Measurements from ENCODE around the gene BTBD9.

Gene BTBD9

DNA sequence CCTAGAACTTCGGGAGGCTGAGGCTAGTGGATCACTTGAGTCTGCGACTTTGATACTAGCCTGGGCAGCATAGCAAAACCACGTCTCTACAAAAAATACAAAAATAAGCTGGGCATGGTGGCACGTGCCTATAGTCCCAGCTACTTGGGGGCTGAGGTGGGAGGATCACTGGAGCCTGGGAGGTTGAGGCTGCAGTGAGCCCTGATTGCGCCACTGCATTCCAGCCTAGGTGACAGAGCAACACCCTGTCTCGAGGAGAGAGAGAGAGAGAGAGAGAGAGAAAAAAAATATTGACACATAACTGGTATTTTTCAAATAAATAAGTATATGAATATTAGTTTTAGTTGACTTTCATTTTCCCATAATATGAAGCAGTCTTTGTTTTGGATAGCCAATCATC is 222.2 kb downstream of the BTBD9 start:
- no peaks in the 10 kb centered on the region for H3K4me1 ChIP-seq (ENCODE audit: control insufficient read depth, low read depth, low read length)
- H3K27ac ChIP-seq (ENCODE audit: low read length): no peak overlapping the region
- no peak overlapping the region for H3K9ac ChIP-seq (ENCODE audit: low read length)
- H3K9me3 ChIP-seq (ENCODE audit: control insufficient read depth, low read depth, low read length): no peaks in the 10 kb centered on the region
- H3K4me3 ChIP-seq (ENCODE audit: low read length): no peak overlapping the region
- no peaks in the 10 kb centered on the region for H3K27me3 ChIP-seq (ENCODE audit: control insufficient read depth, insufficient read depth, low read length)
- H3K36me3 ChIP-seq (ENCODE audit: control insufficient read depth, low read depth, low read length): no peaks in the 10 kb centered on the region

DNA sequence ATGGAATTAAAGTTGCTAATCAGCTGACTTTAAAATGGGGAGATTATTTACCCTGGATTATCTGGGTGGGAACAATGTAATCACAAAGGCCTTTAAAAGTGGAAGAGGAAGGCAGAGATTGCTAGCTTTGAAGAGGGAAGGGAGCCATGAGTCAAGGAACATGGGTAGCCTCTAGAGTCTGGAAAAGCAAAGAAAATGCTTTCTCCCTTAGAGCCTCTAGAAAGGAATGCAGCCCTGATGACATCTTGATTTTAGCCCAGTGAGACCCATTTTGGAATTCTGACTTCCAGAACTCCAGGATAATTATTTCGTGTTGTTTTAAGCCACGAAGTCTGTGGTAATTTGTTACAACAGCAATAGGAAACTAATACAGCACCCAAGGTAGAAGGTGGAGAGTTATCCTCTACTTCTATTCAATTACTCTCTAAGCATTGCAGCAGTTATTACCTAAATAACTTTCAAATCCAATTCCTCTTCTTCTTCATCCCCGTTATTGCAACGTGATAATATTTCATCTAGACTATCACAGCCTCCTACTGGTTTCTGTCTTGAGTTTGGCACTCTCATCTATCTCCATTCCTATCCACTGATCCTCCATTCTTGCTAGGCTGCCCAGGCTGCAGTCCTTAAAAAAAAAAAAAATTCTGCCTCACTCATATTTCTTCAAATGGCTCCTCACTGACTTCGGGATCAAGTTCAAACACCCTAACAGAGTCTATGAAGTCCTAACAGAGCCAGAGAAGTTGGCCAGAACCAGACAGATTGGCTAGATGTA is 224.3 kb downstream of the BTBD9 start:
- Histone ChIP-seq H3K9ac (ENCODE audit: low read length) (no peak overlapping the region), H3K4me1 (ENCODE audit: control insufficient read depth, low read depth, low read length) (no peaks in the 10 kb centered on the region), H3K9me3 (ENCODE audit: control insufficient read depth, low read depth, low read length) (no peaks in the 10 kb centered on the region), H3K27me3 (ENCODE audit: control insufficient read depth, insufficient read depth, low read length) (no peaks in the 10 kb centered on the region), H3K36me3 (ENCODE audit: control insufficient read depth, low read depth, low read length) (no peaks in the 10 kb centered on the region), H3K4me3 (ENCODE audit: low read length) (no peak overlapping the region), H3K27ac (ENCODE audit: low read length) (no peak overlapping the region)

DNA sequence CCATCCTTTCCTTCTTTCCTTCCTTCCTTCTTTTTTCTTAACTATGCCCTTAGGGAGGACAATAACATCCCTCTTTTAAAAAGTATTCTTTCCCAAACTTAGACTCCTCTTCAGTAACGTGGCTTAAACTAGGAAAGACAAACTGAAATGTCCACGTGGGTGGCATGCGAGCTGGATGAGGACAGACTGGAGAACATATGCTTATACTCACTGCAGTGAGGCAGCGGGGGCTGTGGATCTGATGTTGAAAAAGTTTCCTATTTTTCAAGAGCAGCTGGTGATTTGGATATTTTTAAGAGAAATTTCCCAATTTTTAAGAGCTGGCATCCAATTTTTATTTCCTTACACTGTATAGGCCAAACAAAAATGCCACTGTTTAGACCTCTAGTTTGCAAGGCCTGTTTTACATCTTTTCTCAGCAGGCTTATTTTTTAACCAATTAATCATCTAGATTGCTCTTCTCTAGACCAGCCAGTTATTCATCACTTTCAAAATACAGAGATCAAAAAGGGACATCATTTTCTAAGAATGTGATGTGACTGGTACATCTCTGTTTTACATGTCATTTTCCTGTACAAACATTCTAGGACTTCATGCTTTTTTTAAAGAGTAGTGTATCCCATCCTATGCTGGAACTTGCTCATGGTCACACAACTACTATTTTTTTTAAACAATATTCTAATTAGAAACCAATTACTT is 226.5 kb downstream of the BTBD9 start:
- no peaks in the 10 kb centered on the region for H3K4me1 ChIP-seq (ENCODE audit: control insufficient read depth, low read depth, low read length)
- no peaks in the 10 kb centered on the region for H3K27me3 ChIP-seq (ENCODE audit: control insufficient read depth, insufficient read depth, low read length)

DNA sequence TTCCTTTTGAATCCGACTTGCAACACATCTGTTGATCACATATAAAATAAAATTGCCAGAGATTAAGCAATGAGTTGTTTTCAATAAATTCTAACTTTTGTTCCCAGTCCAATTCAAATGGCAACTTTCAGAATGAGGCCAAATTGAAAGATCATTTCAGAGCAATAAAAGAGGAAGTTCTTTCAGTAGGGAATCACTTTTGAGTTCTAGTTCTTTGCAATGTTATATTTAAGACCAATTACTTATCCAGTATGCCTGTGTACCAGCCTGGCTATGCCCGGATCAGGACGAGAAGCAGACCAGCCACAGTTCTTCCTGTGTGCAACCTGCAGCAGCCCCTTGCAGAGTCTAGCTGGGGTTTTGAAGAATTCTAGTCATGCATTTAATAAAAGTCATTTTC is 232.5 kb downstream of the BTBD9 start:
- Histone ChIP-seq H3K9ac (ENCODE audit: low read length) (no peak overlapping the region), H3K4me3 (ENCODE audit: low read length) (no peak overlapping the region), H3K27ac (ENCODE audit: low read length) (no peak overlapping the region), H3K36me3 (ENCODE audit: control insufficient read depth, low read depth, low read length) (no peaks in the 10 kb centered on the region), H3K27me3 (ENCODE audit: control insufficient read depth, insufficient read depth, low read length) (no peaks in the 10 kb centered on the region), H3K4me1 (ENCODE audit: control insufficient read depth, low read depth, low read length) (no peaks in the 10 kb centered on the region), H3K9me3 (ENCODE audit: control insufficient read depth, low read depth, low read length) (no peaks in the 10 kb centered on the region)

More for the DNA sequence above, 226.5 kb downstream of the BTBD9 start:
- H3K4me3 ChIP-seq (ENCODE audit: low read length): no peak overlapping the region
- no peaks in the 10 kb centered on the region for H3K36me3 ChIP-seq (ENCODE audit: control insufficient read depth, low read depth, low read length)
- no peaks in the 10 kb centered on the region for H3K9me3 ChIP-seq (ENCODE audit: control insufficient read depth, low read depth, low read length)
- H3K27ac ChIP-seq (ENCODE audit: low read length): no peak overlapping the region
- no peak overlapping the region for H3K9ac ChIP-seq (ENCODE audit: low read length)

DNA sequence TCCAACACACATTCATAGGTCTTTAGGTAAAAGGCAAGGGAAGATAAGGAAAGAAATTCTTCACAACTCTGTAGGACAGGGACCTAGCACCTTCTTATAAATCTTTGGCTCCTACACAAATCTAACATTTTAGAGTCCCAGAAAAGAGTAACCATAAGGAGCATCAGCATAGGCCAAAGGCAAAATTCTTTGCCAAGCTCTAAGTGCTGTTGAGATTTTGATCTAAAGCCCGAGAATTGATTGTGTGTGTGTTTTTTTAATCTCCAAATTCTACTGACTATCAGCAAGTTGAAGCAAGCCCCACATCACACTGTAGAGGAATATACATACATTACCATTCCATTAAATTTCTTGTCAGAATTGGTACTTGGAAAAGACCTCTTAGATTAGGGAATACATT is 233.6 kb downstream of the BTBD9 start:
- Histone ChIP-seq H3K36me3 (ENCODE audit: control insufficient read depth, low read depth, low read length) (no peaks in the 10 kb centered on the region), H3K27me3 (ENCODE audit: control insufficient read depth, insufficient read depth, low read length) (no peaks in the 10 kb centered on the region), H3K27ac (ENCODE audit: low read length) (no peak overlapping the region), H3K9ac (ENCODE audit: low read length) (no peak overlapping the region), H3K4me3 (ENCODE audit: low read length) (no peak overlapping the region), H3K9me3 (ENCODE audit: control insufficient read depth, low read depth, low read length) (no peaks in the 10 kb centered on the region), H3K4me1 (ENCODE audit: control insufficient read depth, low read depth, low read length) (no peaks in the 10 kb centered on the region)

DNA sequence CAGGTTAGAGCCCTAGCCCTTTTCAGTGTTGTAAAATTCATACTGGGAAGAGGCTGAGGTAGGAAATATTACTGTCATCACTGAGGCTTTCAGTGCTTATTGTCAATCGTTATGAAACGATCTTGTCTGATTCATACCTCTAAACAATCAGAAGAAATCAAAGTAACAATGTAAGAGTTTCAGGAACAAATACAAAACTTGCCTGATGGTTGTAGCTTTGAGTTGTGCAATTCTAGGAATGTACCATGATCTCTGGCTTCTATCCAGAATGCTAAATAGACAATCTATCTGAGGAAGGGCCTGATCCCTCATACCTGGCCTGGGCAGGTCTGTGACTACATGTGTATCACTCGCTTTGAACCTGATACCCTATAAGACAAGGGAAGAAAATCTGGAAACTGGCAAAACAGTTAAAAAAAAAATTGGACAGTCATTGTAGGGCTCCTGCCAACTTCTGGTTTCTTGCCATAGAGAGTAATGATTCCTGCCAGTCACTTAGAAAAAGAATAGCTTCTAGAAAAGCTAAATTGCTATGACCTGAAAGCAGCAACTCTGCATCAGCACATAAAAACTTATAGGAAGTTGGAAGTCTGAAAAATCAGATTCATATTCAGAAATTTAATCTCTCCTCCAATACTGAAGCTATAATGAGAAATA is 234.7 kb downstream of the BTBD9 start:
- H3K4me3 ChIP-seq (ENCODE audit: low read length): no peak overlapping the region
- no peaks in the 10 kb centered on the region for H3K9me3 ChIP-seq (ENCODE audit: control insufficient read depth, low read depth, low read length)
- no peak overlapping the region for H3K9ac ChIP-seq (ENCODE audit: low read length)
- H3K36me3 ChIP-seq (ENCODE audit: control insufficient read depth, low read depth, low read length): no peaks in the 10 kb centered on the region
- H3K27ac ChIP-seq (ENCODE audit: low read length): no peak overlapping the region
- H3K27me3 ChIP-seq (ENCODE audit: control insufficient read depth, insufficient read depth, low read length): no peaks in the 10 kb centered on the region
- no peaks in the 10 kb centered on the region for H3K4me1 ChIP-seq (ENCODE audit: control insufficient read depth, low read depth, low read length)

DNA sequence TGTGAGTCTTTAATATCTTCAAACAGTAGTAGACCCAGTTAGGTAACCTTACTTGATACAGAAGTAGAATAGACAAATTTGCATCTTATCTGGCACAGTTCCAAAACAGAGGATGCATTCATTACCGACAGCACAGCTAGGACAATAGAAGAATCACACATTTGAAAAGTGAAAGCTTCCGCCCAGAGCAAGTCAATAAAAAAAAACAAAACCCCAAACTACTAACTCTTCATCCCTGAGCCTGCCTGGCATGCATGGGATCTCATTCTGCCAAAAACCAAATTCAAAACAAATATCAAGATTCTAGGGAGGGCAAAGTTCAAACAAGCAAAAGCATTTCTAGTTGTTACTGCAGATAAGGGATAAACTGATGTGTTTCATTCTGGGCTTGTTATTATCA is 235.4 kb downstream of the BTBD9 start:
- no peaks in the 10 kb centered on the region for H3K36me3 ChIP-seq (ENCODE audit: control insufficient read depth, low read depth, low read length)
- H3K9me3 ChIP-seq (ENCODE audit: control insufficient read depth, low read depth, low read length): no peaks in the 10 kb centered on the region
- H3K27ac ChIP-seq (ENCODE audit: low read length): no peak overlapping the region

DNA sequence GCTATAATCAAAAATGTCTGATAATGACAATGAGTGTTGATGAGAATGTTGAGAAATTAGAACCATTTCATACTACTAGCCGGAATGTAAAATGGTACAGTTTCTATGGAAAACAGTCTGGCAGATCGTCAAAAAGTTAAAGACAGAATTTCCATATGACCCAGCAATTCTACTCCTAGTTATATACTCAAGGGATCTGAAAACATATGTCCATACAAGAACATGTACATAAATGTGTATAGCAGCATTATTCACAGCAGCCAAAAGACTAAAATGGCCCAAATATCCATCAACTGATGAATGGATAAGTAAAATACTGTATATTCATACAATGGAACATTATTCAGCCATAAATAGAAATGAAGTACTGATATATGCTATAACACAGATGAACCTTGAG is 236.2 kb downstream of the BTBD9 start:
- H3K4me3 ChIP-seq (ENCODE audit: low read length): no peak overlapping the region
- no peak overlapping the region for H3K27ac ChIP-seq (ENCODE audit: low read length)
- no peaks in the 10 kb centered on the region for H3K4me1 ChIP-seq (ENCODE audit: control insufficient read depth, low read depth, low read length)
- H3K27me3 ChIP-seq (ENCODE audit: control insufficient read depth, insufficient read depth, low read length): no peaks in the 10 kb centered on the region
- no peak overlapping the region for H3K9ac ChIP-seq (ENCODE audit: low read length)
- H3K9me3 ChIP-seq (ENCODE audit: control insufficient read depth, low read depth, low read length): no peaks in the 10 kb centered on the region
- H3K36me3 ChIP-seq (ENCODE audit: control insufficient read depth, low read depth, low read length): no peaks in the 10 kb centered on the region

More for the DNA sequence above, 235.4 kb downstream of the BTBD9 start:
- H3K4me1 ChIP-seq (ENCODE audit: control insufficient read depth, low read depth, low read length): no peaks in the 10 kb centered on the region
- H3K27me3 ChIP-seq (ENCODE audit: control insufficient read depth, insufficient read depth, low read length): no peaks in the 10 kb centered on the region
- no peak overlapping the region for H3K9ac ChIP-seq (ENCODE audit: low read length)
- no peak overlapping the region for H3K4me3 ChIP-seq (ENCODE audit: low read length)

DNA sequence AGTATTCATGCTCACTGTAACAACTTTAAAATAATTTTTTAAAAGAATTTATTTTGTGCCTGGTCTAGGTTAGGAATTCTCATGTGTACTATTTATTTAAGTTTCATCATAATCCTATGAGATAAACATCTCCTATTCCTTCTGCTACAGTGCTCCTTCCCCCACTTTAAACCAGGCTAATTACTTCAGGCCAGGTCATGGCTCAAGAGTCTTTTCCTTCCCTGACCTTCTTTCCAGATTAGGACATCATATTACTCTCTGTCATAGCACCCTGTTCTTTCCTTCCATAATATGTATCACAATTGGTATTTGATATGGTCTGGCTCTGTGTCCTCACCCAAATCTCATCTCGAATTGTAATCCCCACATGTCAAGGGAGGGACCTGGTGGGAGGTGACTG is 239.0 kb downstream of the BTBD9 start:
- Histone ChIP-seq H3K4me3 (ENCODE audit: low read length) (no peak overlapping the region), H3K9me3 (ENCODE audit: control insufficient read depth, low read depth, low read length) (no peaks in the 10 kb centered on the region), H3K27me3 (ENCODE audit: control insufficient read depth, insufficient read depth, low read length) (no peaks in the 10 kb centered on the region), H3K9ac (ENCODE audit: low read length) (no peak overlapping the region), H3K27ac (ENCODE audit: low read length) (no peak overlapping the region), H3K36me3 (ENCODE audit: control insufficient read depth, low read depth, low read length) (no peaks in the 10 kb centered on the region), H3K4me1 (ENCODE audit: control insufficient read depth, low read depth, low read length) (no peaks in the 10 kb centered on the region)

DNA sequence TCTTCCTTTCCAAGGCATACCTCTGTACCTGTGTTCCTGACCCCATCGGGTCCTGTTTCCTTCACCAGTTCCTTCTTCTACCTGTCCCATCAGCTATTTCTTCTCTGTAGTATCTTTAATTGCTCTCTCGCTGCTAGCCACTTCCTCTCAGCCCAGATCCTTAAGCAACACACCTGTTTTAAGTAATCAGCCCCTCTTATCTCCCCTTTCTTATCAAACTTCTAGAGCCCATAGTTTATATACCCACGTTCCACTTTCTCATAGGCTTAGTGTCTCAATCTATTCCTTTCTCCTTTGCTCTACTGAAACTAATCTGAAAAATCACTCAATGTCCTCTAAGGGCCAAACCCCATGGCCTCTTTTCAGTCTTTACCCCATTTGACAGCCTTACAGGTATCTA is 239.6 kb downstream of the BTBD9 start:
- Histone ChIP-seq H3K9ac (ENCODE audit: low read length) (no peak overlapping the region), H3K36me3 (ENCODE audit: control insufficient read depth, low read depth, low read length) (no peaks in the 10 kb centered on the region), H3K9me3 (ENCODE audit: control insufficient read depth, low read depth, low read length) (no peaks in the 10 kb centered on the region), H3K27ac (ENCODE audit: low read length) (no peak overlapping the region), H3K27me3 (ENCODE audit: control insufficient read depth, insufficient read depth, low read length) (no peaks in the 10 kb centered on the region), H3K4me1 (ENCODE audit: control insufficient read depth, low read depth, low read length) (no peaks in the 10 kb centered on the region), H3K4me3 (ENCODE audit: low read length) (no peak overlapping the region)

DNA sequence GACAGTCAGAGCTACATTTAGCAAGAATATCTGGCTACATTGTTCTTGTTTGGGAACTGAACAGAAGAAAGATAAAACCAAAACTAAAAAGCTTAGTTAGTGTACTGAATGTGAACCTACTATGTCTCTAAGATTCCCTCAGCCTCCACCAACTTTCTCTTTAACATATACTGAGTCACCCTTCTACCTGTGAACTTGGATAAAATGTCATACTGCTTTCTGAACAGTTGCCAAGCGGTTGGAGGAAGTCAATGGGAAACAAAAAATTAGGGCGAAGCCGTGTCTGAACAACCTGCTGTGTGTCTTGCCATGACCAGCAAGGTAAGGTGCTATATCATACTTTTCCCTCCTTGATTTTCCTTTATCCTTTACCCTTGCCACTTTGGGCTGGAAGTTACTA is 243.5 kb downstream of the BTBD9 start:
- no peak overlapping the region for H3K9ac ChIP-seq (ENCODE audit: low read length)
- H3K9me3 ChIP-seq (ENCODE audit: control insufficient read depth, low read depth, low read length): no peaks in the 10 kb centered on the region
- H3K27me3 ChIP-seq (ENCODE audit: control insufficient read depth, insufficient read depth, low read length): no peaks in the 10 kb centered on the region
- H3K27ac ChIP-seq (ENCODE audit: low read length): no peak overlapping the region
- no peaks in the 10 kb centered on the region for H3K36me3 ChIP-seq (ENCODE audit: control insufficient read depth, low read depth, low read length)
- peaks cover 13% of the 10 kb centered on the region for H3K4me1 ChIP-seq (ENCODE audit: control insufficient read depth, low read depth, low read length)
- no peak overlapping the region for H3K4me3 ChIP-seq (ENCODE audit: low read length)
